ENCODE results near the gene PDPK1.

PDPK1 gene

DNA sequence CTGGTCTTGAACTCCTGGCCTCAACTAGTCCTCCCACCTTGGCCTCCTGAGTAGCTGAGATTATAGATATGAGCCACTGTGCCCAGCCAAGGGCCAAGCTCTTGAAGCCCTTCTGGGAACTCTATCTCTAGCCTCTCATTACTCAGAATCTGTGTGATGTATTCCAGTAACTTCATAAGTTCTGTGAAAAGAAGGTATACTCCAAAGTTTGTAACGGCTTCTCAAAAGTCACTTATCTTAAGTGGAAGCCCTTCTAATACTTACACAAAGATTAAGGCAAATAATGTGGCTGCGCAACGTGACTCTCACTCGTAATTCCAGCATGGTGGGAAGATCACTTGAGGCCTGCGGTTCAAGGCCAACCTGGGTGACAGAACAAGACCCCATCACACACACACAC lies 43.2 kb upstream of the PDPK1 start:
- no peaks in the 10 kb centered on the region for H3K9me3 Mint-ChIP-seq
- no peak overlapping the region for H3K4me3 Mint-ChIP-seq
- peaks cover 6% of the 10 kb centered on the region for H3K36me3 Mint-ChIP-seq (ENCODE audit: low read depth)
- H3K27me3 Mint-ChIP-seq (ENCODE audit: low read depth), result no peaks in the 10 kb centered on the region
- no peak overlapping the region for H3K27ac Mint-ChIP-seq
- TF ChIP-seq, protein P1, sequence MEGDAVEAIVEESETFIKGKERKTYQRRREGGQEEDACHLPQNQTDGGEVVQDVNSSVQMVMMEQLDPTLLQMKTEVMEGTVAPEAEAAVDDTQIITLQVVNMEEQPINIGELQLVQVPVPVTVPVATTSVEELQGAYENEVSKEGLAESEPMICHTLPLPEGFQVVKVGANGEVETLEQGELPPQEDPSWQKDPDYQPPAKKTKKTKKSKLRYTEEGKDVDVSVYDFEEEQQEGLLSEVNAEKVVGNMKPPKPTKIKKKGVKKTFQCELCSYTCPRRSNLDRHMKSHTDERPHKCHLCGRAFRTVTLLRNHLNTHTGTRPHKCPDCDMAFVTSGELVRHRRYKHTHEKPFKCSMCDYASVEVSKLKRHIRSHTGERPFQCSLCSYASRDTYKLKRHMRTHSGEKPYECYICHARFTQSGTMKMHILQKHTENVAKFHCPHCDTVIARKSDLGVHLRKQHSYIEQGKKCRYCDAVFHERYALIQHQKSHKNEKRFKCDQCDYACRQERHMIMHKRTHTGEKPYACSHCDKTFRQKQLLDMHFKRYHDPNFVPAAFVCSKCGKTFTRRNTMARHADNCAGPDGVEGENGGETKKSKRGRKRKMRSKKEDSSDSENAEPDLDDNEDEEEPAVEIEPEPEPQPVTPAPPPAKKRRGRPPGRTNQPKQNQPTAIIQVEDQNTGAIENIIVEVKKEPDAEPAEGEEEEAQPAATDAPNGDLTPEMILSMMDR (IDR thresholded peaks at IDR 0.05; ENCODE audit: unreplicated experiment in 3 of 3), result no peak
- peaks cover 8% of the 10 kb centered on the region for H3K4me1 Mint-ChIP-seq

DNA sequence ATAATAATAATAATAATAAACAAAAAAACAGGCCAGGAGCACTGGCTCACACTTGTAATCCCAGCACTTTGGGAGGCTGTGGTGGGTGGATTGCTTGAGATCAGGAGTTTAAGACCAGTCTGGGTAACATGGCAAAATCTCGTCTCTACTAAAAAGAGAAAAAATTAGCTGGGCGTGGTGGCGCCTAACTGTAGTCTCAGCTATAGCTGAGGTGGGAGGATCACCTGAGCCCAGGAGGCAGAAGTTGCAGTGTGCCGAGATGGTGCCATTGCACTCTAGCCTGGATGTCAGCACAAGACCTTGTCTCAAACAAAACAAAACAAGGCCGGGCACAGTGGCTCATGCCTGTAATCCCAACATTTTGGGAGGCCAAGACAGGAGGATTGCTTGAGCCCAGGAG lies 42.8 kb upstream of the PDPK1 start:
- Mint-ChIP-seq H3K4me1 (peaks cover 8% of the 10 kb centered on the region), H3K36me3 (ENCODE audit: low read depth) (peaks cover 6% of the 10 kb centered on the region), H3K27me3 (ENCODE audit: low read depth) (no peaks in the 10 kb centered on the region)

DNA sequence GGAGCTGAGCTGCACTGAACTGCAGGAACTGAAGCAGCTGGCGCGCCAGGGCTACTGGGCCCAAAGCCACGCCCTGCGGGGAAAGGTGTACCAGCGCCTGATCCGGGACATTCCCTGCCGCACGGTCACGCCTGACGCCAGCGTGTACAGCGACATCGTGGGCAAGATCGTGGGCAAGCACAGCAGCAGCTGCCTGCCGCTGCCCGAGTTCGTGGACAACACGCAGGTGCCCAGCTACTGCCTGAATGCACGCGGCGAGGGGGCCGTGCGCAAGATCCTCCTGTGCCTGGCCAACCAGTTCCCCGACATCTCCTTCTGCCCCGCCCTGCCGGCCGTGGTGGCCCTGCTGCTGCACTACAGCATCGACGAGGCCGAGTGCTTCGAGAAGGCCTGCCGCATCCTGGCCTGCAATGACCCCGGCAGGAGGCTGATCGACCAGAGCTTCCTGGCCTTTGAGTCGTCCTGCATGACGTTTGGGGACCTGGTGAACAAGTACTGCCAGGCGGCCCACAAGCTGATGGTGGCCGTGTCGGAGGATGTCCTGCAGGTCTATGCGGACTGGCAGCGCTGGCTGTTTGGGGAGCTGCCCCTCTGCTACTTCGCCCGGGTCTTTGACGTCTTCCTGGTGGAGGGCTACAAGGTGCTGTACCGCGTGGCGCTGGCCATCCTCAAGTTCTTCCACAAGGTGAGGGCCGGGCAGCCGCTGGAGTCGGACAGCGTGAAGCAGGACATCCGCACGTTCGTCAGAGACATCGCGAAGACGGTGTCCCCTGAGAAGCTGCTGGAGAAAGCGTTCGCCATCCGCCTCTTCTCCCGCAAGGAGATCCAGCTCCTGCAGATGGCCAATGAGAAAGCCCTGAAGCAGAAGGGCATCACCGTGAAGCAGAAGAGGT lies 41.4 kb upstream of the PDPK1 start:
- Mint-ChIP-seq H3K27ac (no peak overlapping the region), H3K27me3 (ENCODE audit: low read depth) (no peaks in the 10 kb centered on the region), H3K4me1 (peaks cover 8% of the 10 kb centered on the region), H3K36me3 (ENCODE audit: low read depth) (peaks cover 6% of the 10 kb centered on the region), H3K9me3 (no peaks in the 10 kb centered on the region), H3K4me3 (no peak overlapping the region)
- TF ChIP-seq, protein P1 (IDR thresholded peaks at IDR 0.05; ENCODE audit: unreplicated experiment in 3 of 3), result no peak

More for the DNA sequence above, 42.8 kb upstream of the PDPK1 start:
- Mint-ChIP-seq H3K9me3 (no peaks in the 10 kb centered on the region), H3K27ac (no peak overlapping the region), H3K4me3 (no peak overlapping the region)
- TF ChIP-seq, protein P1 (IDR thresholded peaks at IDR 0.05; ENCODE audit: unreplicated experiment in 3 of 3), result no peak

DNA sequence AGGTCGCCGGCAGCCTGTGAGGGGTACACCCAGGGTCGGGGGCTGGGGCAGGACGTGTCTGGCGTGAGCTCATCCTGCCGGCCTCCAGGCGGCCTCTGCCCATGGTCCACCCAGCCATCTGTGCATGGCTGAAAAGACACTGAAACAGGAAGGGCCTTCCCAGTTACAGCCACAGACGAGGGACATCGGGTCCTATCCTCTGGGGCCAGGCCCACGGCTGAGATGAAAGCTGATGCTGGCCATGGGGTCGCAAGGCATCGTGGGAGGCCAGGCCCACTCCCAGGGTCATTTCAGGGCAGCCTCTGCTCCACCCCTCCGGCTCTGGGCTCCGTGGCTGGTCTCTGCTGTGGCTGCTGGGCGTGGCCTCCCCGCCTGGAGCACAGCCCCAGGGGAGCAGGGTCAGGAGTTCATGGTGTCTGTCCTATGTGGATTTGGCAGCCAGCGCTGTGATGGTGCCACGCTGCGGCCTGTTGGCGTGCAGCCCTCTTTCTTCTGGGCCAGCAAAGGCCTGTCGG lies 40.6 kb upstream of the PDPK1 start:
- Mint-ChIP-seq H3K27ac (peak overlapping the region; percentile 25 to 69 (median 43)), H3K4me1 (peaks cover 8% of the 10 kb centered on the region), H3K36me3 (ENCODE audit: low read depth) (peaks cover 6% of the 10 kb centered on the region), H3K4me3 (peak overlapping the region in 1 of 3 experiments; percentile 2), H3K9me3 (no peaks in the 10 kb centered on the region), H3K27me3 (ENCODE audit: low read depth) (no peaks in the 10 kb centered on the region)
- TF ChIP-seq, protein P1 (IDR thresholded peaks at IDR 0.05; ENCODE audit: unreplicated experiment in 3 of 3), result no peak

DNA sequence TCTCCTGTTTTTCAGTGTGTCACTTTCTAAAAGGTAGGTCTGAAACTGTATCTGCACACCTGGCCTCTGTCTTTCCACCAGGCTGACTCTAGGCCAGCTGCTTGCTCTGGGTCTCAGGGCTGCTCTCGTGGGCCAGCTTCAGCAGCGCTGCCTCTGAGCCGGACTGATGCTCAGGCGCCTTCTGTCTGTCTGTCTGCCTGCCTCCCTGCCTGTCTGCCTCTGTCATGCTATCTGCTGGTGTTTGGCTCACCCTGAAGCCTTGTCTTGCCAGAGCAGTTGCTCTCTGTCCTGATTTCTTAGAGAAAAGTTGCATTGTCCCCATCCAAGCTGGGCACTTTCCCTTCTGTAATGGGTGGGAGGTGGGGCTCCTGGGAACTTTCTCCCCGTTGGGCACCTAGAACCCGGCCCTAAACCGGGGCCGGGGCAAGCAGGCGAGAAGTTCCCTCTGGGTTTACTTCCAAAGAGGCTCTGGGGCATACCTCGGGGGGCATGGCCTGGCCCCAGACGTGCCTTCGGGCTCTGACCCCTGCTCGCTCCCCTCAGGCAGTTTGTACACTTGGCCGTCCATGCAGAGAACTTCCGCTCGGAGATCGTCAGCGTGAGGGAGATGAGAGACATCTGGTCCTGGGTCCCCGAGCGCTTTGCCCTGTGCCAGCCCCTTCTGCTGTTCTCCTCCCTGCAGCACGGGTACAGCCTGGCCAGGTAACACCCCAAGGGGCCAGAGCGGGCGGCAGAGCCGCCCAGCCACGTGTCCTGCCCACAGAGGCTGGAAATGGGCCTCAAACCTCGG lies 39.9 kb upstream of the PDPK1 start:
- H3K9me3 Mint-ChIP-seq, result no peaks in the 10 kb centered on the region
- H3K4me3 Mint-ChIP-seq, result peak overlapping the region in 1 of 3 experiments; percentile 2
- H3K4me1 Mint-ChIP-seq, result peaks cover 14% of the 10 kb centered on the region
- no peaks in the 10 kb centered on the region for H3K27me3 Mint-ChIP-seq (ENCODE audit: low read depth)
- H3K36me3 Mint-ChIP-seq (ENCODE audit: low read depth), result peaks cover 6% of the 10 kb centered on the region
- H3K27ac Mint-ChIP-seq, result peak overlapping the region; percentile 25 to 69 (median 43)
- TF ChIP-seq, protein P1 (IDR thresholded peaks at IDR 0.05; ENCODE audit: unreplicated experiment in 3 of 3), result no peak

Measured in nephron (organoid).